HUES48 (cell line): ENCODE data around the gene PAXX.

Experiments used
- H3K27ac ChIP-seq: one replicate; pipeline ENCODE4 v1.7.0; 2013; ENCODE audit warnings: low read depth, low read length, inconsistent platforms
- H3K27me3 ChIP-seq: 2 replicates; pipeline ENCODE4 v1.6.1; 2013; ENCODE audit warnings: mild to moderate bottlenecking, low read length; ENCODE audit not compliant: control insufficient read depth, insufficient read depth
- H3K36me3 ChIP-seq: 2 replicates; pipeline ENCODE4 v1.6.1; 2013; ENCODE audit warnings: low read length; ENCODE audit not compliant: control insufficient read depth, insufficient read depth
- H3K4me1 ChIP-seq: 2 replicates; pipeline ENCODE4 v1.6.1; 2013; ENCODE audit warnings: mild to moderate bottlenecking, low read length; ENCODE audit not compliant: control insufficient read depth, insufficient read depth
- H3K4me3 ChIP-seq: 2 replicates; pipeline ENCODE4 v1.5.1; 2013; ENCODE audit warnings: mild to moderate bottlenecking, low read depth, low read length
- H3K9ac ChIP-seq: 2 replicates; pipeline ENCODE4 v1.6.1; 2013; ENCODE audit warnings: mild to moderate bottlenecking, low read depth, low read length, moderate library complexity
- H3K9me3 ChIP-seq: 2 replicates; pipeline ENCODE4 v1.6.1; 2013; ENCODE audit warnings: low read length; ENCODE audit not compliant: control insufficient read depth, insufficient read depth

Gene PAXX

DNA sequence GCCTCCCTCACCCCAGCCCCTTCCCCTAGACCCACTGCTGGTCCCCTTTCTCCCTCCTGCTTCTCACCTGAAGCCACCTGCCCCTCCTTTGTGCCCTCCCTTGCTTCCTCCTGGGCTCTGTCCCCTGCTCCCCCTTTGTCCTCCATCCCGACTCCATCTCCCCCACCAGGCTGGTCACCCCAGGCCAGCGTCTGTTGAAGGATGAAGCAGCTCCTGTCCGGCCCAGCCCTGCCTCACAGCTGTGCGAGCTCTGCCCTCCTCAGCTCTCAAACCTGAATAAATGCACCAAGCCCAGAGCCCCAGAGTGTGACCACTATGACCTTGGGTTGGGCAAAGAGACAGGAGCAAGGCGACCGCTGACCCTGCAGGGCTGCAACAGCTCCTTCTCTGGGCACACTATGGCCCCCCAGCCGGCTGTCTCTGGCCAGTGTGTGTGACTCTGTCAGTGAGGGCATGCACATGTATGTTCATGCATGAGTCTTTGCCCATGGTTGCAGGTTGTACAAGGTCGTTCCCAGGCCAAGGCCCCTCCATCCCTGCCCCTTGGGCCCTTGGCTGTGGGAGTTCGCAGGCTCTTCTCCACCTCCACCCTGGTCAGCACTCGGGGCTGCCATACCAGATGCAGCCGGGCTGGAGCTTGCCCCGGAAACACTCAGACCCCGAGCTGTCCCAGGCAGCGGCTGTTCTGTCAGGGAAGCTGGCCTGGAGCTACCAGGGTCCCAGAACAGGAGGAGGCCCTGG lies 36.9 kb upstream of the PAXX start:
- Histone ChIP-seq H3K27me3 (no peaks in the 10 kb centered on the region), H3K36me3 (no peaks in the 10 kb centered on the region), H3K4me3 (no peak overlapping the region), H3K9ac (no peak overlapping the region), H3K27ac (no peak overlapping the region), H3K4me1 (peaks cover 4% of the 10 kb centered on the region), H3K9me3 (no peaks in the 10 kb centered on the region)

DNA sequence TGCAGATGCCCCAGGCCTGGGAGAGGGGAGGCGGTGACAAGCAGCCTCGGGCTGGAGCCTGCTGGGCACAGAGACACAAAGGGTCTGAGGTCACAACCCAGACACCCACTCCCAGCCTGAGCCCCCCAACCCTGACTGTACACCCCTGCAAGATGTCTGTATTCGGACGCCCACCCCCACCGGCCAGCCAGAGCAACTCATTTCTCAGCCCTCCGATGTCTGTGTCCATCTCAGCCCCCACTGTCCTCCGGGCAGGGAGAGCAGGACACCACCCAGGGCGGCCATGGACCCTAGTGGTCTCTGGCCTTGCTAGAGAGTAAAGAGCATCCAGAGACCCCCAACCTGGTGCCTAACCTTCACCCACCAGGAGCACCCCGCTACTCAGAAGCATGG lies 36.3 kb upstream of the PAXX start:
- Histone ChIP-seq H3K9me3 (no peaks in the 10 kb centered on the region), H3K36me3 (no peaks in the 10 kb centered on the region)

GRCh38 chr9:136956604-136957003 lies 35.6 kb upstream of the PAXX start:
- H3K4me3 ChIP-seq, result no peak overlapping the region
- H3K4me1 ChIP-seq, result no peaks in the 10 kb centered on the region
- H3K9ac ChIP-seq, result no peak overlapping the region
- H3K36me3 ChIP-seq, result no peaks in the 10 kb centered on the region
- H3K27me3 ChIP-seq, result no peaks in the 10 kb centered on the region
- no peak overlapping the region for H3K27ac ChIP-seq
- H3K9me3 ChIP-seq, result no peaks in the 10 kb centered on the region

More for the DNA sequence above, 36.3 kb upstream of the PAXX start:
- no peak overlapping the region for H3K9ac ChIP-seq
- H3K4me3 ChIP-seq, result no peak overlapping the region
- H3K4me1 ChIP-seq, result no peaks in the 10 kb centered on the region
- H3K27ac ChIP-seq, result no peak overlapping the region
- no peaks in the 10 kb centered on the region for H3K27me3 ChIP-seq

DNA sequence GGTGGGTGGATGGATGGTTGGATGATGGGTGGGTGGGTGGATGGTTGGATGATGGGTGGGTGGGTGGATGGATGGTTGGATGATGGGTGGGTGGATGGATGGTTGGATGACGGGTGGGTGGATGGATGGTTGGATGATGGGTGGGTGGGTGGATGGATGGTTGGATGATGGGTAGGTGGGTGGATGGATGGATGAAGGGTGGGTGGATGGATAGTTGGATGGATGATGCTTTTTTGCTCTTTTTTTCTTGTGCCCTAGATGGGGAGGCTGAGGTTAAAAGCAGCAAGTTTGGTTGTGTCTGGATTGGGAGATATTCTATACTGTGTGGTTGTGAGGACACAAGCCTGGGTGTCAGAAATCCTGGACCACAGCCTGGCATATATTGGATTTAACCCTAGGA lies 34.8 kb upstream of the PAXX start:
- no peak overlapping the region for H3K4me3 ChIP-seq
- H3K27me3 ChIP-seq, result no peaks in the 10 kb centered on the region
- no peaks in the 10 kb centered on the region for H3K36me3 ChIP-seq

DNA sequence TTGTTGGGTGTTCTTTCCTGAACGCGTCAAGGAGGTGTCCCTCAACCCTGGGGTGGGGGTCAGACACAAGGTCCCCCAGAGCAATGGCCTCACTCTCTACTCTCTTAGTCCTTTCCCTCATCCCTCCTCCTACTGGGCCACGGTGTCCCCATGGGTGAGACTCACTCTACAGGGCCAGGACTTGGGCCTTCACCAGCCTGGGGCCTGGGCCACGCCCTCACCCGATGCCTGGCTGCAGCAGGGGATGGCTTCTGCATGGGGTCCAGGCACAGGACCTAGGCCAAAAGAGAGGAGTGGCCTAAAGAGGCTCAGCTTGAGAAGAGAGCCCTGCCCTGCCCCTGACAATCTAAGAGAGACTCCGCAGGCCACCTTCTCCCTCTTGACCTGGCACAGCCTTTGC lies 34.3 kb upstream of the PAXX start:
- no peak overlapping the region for H3K4me3 ChIP-seq
- no peaks in the 10 kb centered on the region for H3K27me3 ChIP-seq
- H3K9me3 ChIP-seq, result no peaks in the 10 kb centered on the region
- H3K9ac ChIP-seq, result no peak overlapping the region
- H3K4me1 ChIP-seq, result no peaks in the 10 kb centered on the region
- no peak overlapping the region for H3K27ac ChIP-seq
- no peaks in the 10 kb centered on the region for H3K36me3 ChIP-seq

More for the DNA sequence above, 34.8 kb upstream of the PAXX start:
- no peak overlapping the region for H3K27ac ChIP-seq
- H3K9ac ChIP-seq, result no peak overlapping the region
- H3K4me1 ChIP-seq, result no peaks in the 10 kb centered on the region
- H3K9me3 ChIP-seq, result no peaks in the 10 kb centered on the region

- Histone ChIP-seq H3K27me3 (no peaks in the 10 kb centered on the region), H3K27ac (no peak overlapping the region), H3K4me1 (no peaks in the 10 kb centered on the region), H3K36me3 (no peaks in the 10 kb centered on the region), H3K9me3 (no peaks in the 10 kb centered on the region), H3K9ac (no peak overlapping the region), H3K4me3 (no peak overlapping the region)
Measured at GRCh38 chr9:136958473-136958872, 33.7 kb upstream of the PAXX start.

DNA sequence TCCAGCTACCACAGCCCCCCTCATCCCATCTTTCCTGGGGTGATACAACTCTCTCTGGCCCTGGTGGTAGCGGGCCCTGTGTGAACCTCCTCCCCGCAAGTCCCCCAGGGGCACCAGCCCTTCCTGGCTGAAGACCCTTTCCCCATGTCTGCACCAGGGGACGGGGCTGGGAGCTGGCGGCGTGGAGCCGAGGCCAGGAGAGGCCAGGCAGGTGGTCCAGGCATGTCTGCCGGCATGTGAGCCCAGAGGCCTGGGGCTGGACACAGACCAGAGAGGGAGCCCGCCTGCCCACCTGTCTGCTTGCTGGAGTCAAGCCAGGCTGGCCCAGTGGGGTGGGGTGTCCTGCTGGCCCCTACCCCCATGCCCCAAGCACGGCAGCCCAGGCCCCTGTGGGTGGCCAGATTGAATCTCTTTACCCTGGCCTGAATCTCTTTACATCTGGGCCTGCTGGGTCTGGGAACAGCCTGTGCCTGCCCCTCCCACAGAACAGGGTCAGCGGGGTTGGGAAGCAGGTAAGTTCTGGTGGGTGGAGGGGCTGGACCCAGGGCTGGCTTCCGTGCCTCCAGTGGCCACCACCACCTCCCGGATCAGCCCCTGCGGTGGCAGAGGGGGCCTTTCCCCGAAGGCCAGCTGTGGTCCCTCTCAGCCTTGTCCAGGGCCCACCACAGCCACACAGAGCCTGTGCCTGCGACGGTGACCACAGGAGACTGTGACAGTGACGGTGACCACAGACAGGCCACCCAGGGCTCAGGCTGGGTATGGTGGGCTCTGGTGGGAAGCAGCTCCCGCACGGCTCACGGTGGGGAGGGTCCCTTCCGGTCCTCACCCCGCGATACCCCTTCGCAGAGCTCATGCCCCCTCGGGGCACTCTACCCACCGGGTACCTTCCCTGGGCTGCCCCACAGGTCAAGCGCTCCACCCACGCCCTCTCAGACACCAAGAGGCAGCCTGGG lies 33.0 kb upstream of the PAXX start:
- no peaks in the 10 kb centered on the region for H3K9me3 ChIP-seq
- H3K27ac ChIP-seq, result no peak overlapping the region
- no peaks in the 10 kb centered on the region for H3K4me1 ChIP-seq
- no peaks in the 10 kb centered on the region for H3K36me3 ChIP-seq
- H3K4me3 ChIP-seq, result no peak overlapping the region
- H3K27me3 ChIP-seq, result no peaks in the 10 kb centered on the region
- no peak overlapping the region for H3K9ac ChIP-seq

DNA sequence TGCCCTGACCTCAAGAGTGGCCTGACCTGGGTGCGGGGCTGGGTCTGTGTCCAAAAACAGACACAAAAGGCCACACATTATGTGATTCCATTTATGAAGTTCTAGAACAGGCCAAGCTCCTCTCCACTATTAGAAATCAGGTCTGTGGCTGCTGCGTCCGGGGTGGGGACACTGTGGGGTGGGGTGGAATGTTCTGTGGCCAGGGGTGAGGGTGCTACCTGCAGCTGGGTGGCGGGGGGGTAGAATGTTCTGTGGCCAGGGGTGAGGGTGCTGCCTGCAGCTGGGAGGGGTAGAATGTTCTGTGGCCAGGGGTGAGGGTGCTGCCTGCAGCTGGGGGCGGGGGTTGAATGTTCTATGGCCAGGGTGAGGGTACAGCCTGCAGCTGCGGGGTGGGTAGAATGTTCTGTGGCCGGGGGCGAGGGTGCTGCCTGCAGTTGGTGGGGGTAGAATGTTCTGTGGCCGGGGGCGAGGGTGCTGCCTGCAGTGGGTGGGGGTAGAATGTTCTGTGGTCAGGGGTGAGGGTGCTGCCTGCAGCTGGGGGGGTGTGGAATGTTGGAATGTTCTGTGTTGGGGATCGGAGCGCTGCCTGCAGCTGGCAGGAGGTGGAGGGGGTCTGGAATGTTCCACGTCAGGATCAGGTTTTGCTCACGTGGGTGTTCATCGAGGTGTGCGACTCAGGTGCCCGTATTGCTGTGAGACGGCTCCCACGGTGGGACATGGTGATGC lies 31.8 kb upstream of the PAXX start:
- Histone ChIP-seq H3K4me3 (no peak overlapping the region), H3K27ac (no peak overlapping the region), H3K36me3 (no peaks in the 10 kb centered on the region), H3K9ac (no peak overlapping the region), H3K4me1 (no peaks in the 10 kb centered on the region), H3K27me3 (no peaks in the 10 kb centered on the region), H3K9me3 (no peaks in the 10 kb centered on the region)

DNA sequence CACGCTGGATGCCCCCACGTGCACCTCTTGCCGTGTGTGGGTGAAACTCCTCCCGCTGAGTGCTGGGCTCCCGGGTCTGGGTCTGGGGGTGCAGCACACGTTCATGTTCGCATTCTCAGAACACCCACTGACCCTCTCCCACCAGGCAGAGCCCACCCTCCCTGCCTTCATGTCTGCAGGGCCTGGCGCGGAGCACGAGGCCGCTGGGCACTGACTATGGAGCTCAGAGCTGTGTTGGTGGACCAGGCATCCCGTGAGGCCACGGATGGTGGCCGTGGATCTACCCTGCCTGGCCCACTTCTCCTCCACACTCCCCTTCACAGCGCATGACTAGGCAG lies 31.3 kb upstream of the PAXX start:
- H3K27me3 ChIP-seq, result no peaks in the 10 kb centered on the region
- H3K36me3 ChIP-seq, result no peaks in the 10 kb centered on the region
- H3K9me3 ChIP-seq, result no peaks in the 10 kb centered on the region
- no peak overlapping the region for H3K9ac ChIP-seq
- no peak overlapping the region for H3K27ac ChIP-seq
- no peaks in the 10 kb centered on the region; the same call in 1 of the 2 replicates for H3K4me1 ChIP-seq
- H3K4me3 ChIP-seq, result no peak overlapping the region

DNA sequence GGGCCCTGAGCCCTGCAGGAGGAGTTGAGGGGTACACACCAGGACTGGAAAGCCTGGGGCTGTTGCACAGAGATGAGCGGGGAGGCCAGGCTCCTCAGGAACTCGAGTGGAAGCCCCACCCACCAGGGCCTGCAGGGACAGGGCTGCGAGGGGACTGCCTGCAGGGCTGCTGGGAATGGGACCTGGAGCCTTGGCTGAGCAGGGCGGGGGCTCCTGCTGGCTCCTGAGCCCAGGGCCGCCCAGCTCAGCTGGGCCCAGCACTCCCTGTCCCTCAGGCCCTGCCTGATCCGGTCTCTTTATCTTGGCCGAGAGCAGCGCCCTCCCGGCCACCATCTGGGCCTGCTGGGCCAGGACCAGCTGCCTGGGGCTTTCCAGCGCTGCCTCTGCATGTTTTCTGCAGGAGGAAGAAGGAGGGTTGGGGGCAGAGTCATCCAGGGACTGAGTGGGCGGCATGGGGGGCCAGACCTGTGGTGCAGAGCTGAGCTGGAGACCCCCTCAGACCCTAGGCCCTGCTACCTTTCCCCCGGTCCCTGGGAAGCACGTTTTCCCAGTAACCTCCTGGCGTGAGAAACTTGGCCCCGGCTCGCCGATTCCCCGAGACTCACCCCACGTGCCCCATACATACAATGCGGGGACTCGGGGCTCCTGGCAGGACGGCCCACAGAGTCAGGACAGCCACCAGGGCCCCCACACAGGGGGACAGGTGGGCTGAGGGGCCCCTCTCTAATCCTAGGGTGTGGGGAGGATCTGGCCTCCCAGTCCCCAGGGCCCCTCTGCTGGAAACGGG lies 30.8 kb upstream of the PAXX start:
- no peak overlapping the region for H3K9ac ChIP-seq
- H3K4me1 ChIP-seq, result peaks cover 2% of the 10 kb centered on the region; the same call in 1 of the 2 replicates
- no peaks in the 10 kb centered on the region for H3K36me3 ChIP-seq
- H3K27ac ChIP-seq, result no peak overlapping the region
- no peaks in the 10 kb centered on the region for H3K9me3 ChIP-seq
- H3K27me3 ChIP-seq, result no peaks in the 10 kb centered on the region
- no peak overlapping the region for H3K4me3 ChIP-seq
